Activated CD4-positive, CD25-positive, alpha-beta regulatory T cell treated with anti-CD3 and anti-CD28 coated beads, Interleukin-2, amount 50 U/mL, for 72 hours (primary cell): ENCODE results near the gene MBNL2.

Source experiments
- DNase-seq: peaks from one replicate; pipeline ENCODE4 v3.0.0; 2021

MBNL2 gene

DNA sequence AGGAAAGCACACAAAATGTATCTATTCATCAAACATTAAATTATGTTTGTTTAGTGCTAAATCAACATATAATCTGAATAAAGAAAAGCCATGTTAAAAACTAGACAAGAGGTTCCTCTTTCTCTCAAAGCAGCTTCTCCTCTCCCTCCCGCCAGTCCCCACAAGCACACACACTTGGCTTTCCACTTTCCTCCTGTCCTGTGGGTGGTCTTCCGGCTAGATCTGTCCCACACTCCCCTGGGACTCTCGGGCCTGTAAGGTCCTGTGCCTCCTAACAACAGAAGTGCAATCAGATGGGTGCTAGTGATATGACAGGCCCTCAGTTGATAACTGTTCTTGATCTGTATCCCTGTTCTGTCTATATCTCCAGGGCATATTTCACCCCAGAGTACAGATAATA is 166.2 kb downstream of the MBNL2 start:
- no peak for DNase-seq

DNA sequence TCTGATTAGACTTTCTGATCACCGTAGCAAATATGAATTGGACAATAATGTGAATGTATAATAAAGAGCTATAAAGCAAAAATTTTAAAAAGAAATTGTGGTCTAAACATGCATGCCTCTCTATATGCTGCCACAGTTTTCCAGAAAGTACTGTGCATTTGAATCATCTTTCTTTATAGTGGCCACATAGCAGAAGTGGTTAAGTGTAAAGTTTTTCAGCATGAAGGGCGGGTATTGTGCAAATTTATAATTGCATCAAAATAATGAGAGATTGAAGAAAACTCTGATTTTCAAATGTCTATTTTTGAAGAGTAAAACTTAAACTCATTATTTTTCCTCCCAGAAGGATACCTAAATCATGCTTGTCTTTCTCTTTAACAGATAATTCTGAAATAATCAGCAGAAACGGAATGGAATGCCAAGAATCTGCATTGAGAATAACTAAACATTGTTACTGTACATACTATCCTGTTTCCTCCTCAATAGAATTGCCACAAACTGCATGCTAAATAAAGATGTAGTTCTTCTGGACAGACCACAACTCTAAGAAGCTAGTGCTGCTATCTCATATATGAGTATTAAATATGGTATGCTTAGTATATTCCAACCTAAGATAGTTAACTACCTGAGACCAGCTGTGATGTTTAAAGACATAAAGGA is 168.9 kb downstream of the MBNL2 start:
- DNase-seq: no peak

DNA sequence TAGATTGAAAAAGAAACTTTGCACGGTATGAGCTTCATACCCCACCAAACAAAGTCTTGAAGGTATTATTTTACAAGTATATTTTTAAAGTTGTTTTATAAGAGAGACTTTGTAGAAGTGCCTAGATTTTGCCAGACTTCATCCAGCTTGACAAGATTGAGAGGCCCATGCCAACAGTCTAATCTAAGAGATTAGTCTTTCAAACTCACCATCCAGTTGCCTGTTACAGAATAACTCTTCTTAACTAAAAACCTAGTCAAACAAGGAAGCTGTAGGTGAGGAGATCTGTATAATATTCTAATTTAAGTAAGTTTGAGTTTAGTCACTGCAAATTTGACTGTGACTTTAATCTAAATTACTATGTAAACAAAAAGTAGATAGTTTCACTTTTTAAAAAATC is 169.9 kb downstream of the MBNL2 start:
- DNase-seq: no peak

DNA sequence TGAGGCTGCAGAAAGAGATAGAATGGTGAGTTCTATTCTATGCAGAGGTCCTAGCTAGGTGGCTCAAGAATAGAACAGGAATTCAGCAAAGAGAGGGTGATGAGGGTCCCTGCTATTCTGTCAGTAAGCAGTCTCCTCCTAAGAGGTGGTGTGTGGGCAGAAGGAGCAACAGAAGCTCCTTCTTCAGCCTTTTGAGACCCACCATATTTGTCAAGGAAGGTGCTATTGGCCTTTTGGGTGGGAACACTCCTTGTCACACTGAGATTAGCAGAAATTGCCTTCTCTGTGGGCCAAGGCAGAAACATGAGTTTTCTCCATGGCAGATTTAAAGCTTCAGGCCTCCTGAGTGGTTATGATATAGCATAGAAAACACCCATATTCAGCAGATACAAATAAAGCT is 172.4 kb downstream of the MBNL2 start:
- no peak for DNase-seq

DNA sequence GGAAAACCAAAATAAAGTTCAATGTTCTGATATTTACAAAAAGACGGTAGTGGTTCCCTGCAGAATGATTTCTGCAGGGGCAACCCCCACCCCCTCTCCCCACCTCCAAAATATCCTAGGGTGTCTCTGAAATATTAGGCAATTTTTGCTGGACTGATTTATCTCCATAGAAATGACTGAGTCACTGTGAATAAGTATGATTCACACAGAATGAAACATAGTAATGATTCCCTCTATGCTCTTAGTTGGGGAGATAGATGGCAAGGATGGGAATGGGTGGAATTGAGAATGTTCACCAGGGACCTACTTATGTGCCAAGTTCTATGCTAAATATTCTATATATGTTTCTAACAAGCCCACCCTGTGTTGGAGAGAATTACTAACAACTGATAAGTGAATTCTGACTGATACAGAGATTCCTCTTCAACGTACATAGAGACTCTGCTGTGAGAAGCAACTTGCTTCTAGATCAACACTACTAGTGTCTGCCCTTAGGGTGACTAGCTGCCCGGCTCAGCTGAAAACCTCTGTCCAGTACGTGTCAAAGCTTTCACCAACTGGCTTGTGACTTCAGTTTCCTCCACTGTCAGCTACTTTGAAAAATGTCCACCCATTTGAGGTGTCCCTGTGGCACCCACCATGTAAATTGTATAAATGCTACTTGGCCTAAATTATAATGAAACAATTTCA is 173.5 kb downstream of the MBNL2 start:
- DNase-seq: no peak

- no peak for DNase-seq
Measured at GRCh38 chr13:97397267-97397666, 175.1 kb downstream of the MBNL2 start.

DNA sequence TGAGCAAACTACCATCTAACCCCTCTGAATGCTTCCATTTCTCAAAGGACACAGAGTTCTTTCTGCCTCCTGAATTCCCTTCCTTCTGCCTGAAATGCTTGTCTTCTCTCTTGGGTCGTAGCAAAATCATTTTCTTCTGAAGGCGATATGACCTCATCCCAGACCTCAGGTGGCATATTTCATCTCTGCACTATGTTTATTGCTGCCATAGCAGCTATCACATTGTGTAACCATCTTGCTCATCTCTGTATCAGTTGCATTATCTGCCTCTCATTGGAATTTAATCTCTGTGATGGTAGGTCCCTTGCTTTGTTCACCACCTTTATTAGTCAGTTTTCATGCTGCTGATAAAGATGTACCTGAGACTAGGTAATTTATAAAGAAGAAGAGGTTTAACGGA is 179.3 kb downstream of the MBNL2 start:
- DNase-seq: no peak

- no peak for DNase-seq
Measured at GRCh38 chr13:97403893-97404750, 182.0 kb downstream of the MBNL2 start.

DNA sequence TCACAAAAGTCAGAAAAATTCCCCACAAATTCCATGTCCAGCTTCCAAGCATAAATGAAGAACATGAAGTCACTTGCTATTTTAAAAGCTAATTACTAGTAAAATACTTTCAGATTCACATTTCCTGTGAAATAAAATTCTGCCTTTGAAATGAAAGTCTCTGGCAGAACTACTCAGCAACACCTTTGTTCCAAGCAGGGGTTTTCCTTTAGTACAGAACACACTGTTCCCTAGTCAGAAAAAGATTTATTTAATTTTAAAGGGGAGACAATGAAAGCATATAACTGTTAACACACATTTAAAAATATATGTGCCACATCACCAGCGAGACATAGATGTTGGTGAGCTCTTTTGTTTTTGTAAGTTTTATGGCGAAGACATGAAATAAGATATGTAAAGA is 185.4 kb downstream of the MBNL2 start:
- DNase-seq: no peak

DNA sequence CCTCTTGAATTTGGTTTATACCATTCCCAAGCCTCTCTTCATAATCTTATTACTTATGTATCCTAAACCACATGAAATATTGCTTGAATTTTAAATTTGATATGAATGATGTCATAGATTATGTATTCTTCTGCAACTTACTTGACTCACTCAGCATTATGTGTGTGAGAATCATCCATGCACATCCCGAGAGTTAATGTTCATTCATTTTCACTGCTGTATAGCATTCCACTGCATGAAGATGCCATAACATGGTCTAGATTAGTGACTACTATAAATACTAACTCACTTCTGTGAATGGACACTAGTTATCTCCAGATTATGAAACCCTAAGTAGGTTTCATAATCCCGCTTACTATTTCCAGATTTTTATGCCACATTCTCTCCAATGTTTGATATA is 186.8 kb downstream of the MBNL2 start:
- DNase-seq: no peak

DNA sequence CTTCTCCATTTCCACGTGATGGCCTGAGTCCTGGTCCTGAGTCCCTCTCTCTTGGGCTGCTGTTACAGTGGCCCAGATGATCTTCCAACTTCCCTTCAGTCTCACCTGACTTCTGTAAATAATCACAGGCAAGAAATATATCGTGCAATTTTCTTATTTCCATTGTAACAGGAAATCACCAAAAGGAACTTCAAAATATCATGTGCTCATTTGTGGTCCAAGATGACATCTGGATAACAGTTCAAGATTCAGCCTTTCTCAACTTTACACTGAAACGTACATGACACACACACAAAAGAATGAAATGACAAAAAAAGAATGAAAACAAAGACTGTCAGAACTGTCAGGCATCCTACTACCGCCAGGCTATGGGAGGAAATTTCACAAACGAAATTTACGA is 189.9 kb downstream of the MBNL2 start:
- no peak for DNase-seq

- no peak for DNase-seq
Measured at GRCh38 chr13:97413694-97414093, 191.6 kb downstream of the MBNL2 start.

GRCh38 chr13:97414392-97414791 is 192.3 kb downstream of the MBNL2 start:
- DNase-seq: no peak

GRCh38 chr13:97417698-97418097 is 195.6 kb downstream of the MBNL2 start:
- DNase-seq: no peak

DNA sequence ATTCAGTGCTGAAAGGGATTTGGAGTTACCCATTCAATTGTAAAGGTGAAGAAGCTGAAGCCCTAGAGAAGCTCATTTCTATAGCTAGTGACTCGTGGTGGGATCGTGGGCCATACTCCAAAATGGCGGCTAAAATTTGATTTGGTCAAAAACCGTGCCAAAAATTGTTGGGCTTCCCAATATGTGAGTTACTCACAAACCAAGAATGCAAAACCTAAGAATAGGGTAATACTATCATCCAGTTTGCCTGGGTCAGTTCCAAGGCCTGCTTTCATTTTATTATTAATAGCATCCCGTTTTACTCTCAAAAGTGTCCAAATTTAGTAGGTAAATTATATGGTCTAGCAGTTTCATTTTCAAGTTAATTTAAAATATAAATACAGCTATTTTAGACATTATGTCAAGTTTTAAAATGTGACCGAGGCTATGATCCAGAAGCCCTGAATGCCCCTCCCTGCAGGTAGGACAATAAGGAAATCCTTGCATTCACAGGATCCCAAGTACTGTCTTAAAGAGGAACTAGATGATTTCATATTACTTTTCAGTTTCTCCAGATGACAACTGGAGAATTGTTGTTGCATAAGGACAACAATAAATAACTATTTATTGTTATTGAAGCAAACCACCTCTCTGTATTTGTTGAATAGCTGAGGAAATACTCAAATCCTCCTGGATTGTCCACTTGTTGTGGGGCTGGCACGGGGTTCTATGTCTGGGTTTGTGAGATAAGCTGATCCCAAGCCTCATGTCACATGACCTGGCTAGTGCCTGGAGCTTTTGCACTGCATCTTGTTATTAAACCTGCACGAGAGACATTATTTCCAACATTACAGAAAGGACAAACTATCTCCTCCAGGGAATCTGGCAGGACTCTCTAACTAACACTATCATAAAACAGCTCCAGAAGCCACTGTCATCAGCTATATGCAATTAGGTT is 200.3 kb downstream of the MBNL2 start:
- no peak for DNase-seq

DNA sequence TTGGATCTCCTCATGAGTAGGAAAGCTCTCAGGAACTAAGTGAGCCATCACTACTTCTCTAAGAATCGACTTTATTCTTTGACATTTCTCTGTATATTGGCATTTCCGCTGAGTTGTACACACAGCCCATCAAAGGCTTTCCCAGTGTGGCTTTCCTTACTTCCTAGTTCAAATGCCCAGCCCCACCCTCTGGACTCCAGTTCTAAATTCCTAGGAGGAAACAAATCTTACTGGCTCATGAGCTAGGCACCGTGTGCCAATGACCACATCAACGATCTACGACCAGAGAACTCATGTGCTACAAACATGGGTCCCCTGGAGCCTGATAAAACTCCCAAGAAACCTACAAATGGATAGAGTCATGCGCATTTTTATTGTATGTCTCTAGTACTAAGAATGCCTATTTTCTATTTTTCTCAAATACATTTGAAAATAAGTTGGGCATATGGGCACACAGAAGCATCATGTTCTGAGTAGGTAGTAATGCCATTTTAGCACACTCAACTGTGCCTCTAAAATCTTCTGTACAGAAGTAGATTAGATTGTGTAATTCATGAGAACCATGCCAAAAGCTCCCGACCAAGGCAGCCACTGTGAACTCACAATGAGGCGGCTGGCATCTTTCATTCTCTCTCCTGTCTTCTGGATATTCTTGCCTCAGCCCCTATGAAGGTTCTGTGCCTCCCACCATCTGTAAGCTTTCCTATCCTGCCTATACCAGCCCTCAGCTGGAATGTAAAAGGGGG is 201.3 kb downstream of the MBNL2 start:
- no peak for DNase-seq

GRCh38 chr13:97425590-97425989 is 203.5 kb downstream of the MBNL2 start:
- DNase-seq: no peak

DNA sequence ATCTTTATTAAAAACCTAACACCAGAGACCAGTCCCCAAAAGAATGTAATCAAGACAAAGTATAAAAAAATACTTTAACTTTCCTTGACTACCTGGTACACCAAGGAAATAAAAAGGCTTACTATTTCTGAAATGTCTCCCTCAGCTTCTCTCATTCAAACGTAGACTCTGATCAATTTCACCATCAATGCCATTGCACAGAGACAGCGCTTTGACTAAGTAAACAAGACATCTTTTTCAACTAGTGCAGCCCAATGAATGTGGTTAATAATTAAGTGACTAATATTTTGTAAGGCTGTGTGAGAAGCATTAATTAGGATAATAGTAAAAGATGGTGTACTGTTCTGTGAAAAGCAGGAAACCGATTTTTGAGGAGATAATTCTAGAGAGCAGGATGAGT is 204.6 kb downstream of the MBNL2 start:
- no peak for DNase-seq

DNA sequence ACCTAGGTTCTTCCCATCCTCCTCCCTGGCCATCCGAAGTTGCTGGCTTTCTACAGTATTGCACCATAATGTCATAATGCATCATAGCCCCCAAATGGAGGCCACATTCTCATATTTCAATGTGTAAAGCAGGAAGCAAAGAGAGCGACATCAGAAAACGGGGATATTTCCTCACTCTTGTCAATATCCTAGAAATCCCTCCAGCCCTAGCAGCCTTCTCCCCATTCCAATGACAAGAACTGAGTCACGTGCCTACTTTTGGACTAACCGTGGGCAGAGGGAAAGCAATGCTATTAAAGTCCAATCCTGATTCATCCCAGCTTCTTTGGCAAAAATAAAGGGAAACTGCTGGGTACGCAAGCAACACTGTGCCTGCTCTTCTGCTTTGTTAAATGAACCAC is 207.5 kb downstream of the MBNL2 start:
- no peak for DNase-seq

DNA sequence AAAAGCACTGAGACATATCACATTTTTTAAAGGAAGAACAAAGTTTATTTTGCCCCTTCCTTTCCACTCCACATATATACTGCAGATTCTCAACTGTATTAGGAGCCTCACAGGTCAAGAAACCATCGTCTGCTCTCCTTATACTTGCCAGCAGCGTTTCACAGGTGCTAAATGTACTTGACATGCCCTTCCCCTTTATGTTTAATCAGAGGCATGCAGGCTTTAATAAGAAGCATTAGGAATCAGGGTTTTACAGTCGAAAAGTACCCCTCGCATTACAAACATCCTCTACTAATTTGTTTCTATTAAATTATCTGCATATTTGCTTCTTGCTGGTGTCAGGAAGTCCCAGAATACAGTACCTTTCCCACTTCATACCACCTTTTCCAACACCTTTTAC is 208.2 kb downstream of the MBNL2 start:
- DNase-seq: no peak

DNA sequence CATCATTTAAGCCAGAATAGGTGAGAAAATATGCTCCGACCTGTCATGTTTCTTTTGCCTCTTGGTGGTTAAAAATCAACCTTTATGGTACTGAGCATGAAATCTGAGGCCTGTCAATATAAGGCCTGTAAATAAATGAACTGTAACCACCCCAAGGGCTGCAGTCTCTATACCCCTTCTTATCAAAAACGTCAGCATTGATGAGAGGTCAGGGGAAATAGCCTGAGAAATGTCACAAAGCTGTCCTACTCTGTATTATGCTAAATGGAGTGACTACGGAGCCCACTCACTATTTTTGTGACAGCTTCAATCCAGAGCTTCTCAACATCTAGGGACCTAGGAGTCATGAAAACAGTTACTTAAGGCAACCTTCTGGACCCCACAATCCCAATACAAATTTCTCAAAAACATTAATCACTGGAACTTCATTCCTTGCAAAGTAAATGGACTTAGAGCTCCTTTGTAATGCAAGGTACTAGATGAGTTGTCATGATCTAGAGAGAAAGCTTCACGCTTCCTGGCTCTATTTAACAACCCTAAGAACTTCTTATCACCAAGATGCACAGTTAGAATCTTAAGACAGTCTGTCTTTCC is 209.1 kb downstream of the MBNL2 start:
- DNase-seq: no peak
